Endothelial cell of umbilical vein (primary cell): ENCODE measurements around the gene OPCML. TPM values are rescaled to one million over a fixed set of nuclear protein-coding genes. Genes with fewer than 3 reads are reported as not detected.

Source experiments
- BruUV-seq: library from RNA; stranded (reverse); fragments of 400-500 nt; replicated peaks from 2 replicates; lab custom pipeline; 2021; lab: Mats Ljungman, UMichigan
- CTCF ChIA-PET: fragments of 300-600, 350-600 bp; sonication (Branson Sonifier 250); formaldehyde crosslinking; loops from one replicate; lab custom pipeline; 2021; ENCODE audit warnings: antibody characterized with exemption, inconsistent platforms; lab: Charles Lee
- POLR2A ChIA-PET: fragments of 300-600, 350-600 bp; sonication (Branson Sonifier 250); formaldehyde crosslinking; loops from one replicate; lab custom pipeline; 2021; ENCODE audit warnings: antibody characterized with exemption, inconsistent platforms; lab: Charles Lee
- DNase-seq: peaks from one replicate; pipeline ENCODE4 v3.0.0-alpha.2; 2011; ENCODE audit warnings: low read depth, low spot score
- FAIRE-seq: peaks from 2 replicates; lab custom pipeline; 2011; peaks lifted over from hg19 to GRCh38; lab: Jason Lieb, UNC
- H2AFZ ChIP-seq: 2 replicates; pipeline ENCODE4 v1.6.0; 2012; ENCODE audit warnings: low read depth, low read length, control low read depth, inconsistent platforms
- H3K27ac ChIP-seq: 2 replicates; pipeline ENCODE4 v1.5.1; 2011; ENCODE audit warnings: low read depth, mild to moderate bottlenecking, control low read depth, low read length, moderate library complexity; ENCODE audit not compliant: insufficient read depth
- H3K27me3 ChIP-seq, 2 experiments: 2 replicates each; pipeline versions ENCODE4 v1.6.0 to v1.6.1; 2011; ENCODE audit warnings: low read length in 2 of 2, mixed read lengths in 1 of 2; ENCODE audit not compliant: control insufficient read depth in 2 of 2, insufficient read depth in 2 of 2
- H3K36me3 ChIP-seq, 2 experiments: 2 replicates in 1 of 2; 3 replicates in 1 of 2; pipeline ENCODE4 v1.5.1; 2011; ENCODE audit warnings: low read length in 2 of 2, mild to moderate bottlenecking in 1 of 2, moderate library complexity in 1 of 2; ENCODE audit not compliant: control insufficient read depth in 2 of 2, insufficient read depth in 2 of 2; ENCODE audit errors: extremely low read depth in 1 of 2
- H3K4me1 ChIP-seq: 3 replicates; pipeline ENCODE4 v1.5.1; 2011; ENCODE audit warnings: mild to moderate bottlenecking, low read length; ENCODE audit not compliant: control insufficient read depth, insufficient read depth; ENCODE audit errors: extremely low read depth
- H3K4me2 ChIP-seq: 2 replicates; pipeline ENCODE4 v1.6.1; 2011; ENCODE audit warnings: low read length, control low read depth, mixed read lengths; ENCODE audit not compliant: insufficient read depth
- H3K4me3 ChIP-seq, 3 experiments: fragments of 200-600 bp in 1 of 3; sonication (generic), shearing (Covaris generic) in 1 of 3; replicated peaks in 1 of 3; 2 replicates each; pipeline ENCODE4 v1.5.1; 2011 to 2016; ENCODE audit warnings: control low read depth in 3 of 3, low read length in 3 of 3, mild to moderate bottlenecking in 2 of 3, inconsistent platforms in 1 of 3, low read depth in 1 of 3, moderate library complexity in 1 of 3; ENCODE audit not compliant: insufficient read depth in 1 of 3
- H3K79me2 ChIP-seq: 2 replicates; pipeline ENCODE4 v1.6.0; 2012; ENCODE audit warnings: low read length, inconsistent platforms; ENCODE audit not compliant: control insufficient read depth, insufficient read depth
- H3K9ac ChIP-seq: replicated peaks from 2 replicates; pipeline ENCODE3; 2011; ENCODE audit warnings: low read length, control low read depth; ENCODE audit not compliant: insufficient read depth; ENCODE audit errors: extremely low read depth
- H3K9me1 ChIP-seq: replicated peaks from 3 replicates; pipeline ENCODE4 v1.6.0; 2011; ENCODE audit warnings: mild to moderate bottlenecking, low read length; ENCODE audit not compliant: control insufficient read depth, insufficient read depth; ENCODE audit errors: extremely low read depth
- H3K9me3 ChIP-seq: replicated peaks from 2 replicates; pipeline ENCODE4 v1.5.1; 2012; ENCODE audit warnings: low read length, inconsistent platforms; ENCODE audit not compliant: control insufficient read depth, insufficient read depth
- H4K20me1 ChIP-seq: replicated peaks from 2 replicates; pipeline ENCODE3; 2011; ENCODE audit warnings: mild to moderate bottlenecking, low read length; ENCODE audit not compliant: control insufficient read depth, insufficient read depth; ENCODE audit errors: extremely low read depth
- EZH2 ChIP-seq: IDR thresholded peaks from 2 replicates; pipeline ENCODE4 v1.6.1; 2012; ENCODE audit warnings: borderline replicate concordance, low read depth, mild to moderate bottlenecking, moderate library complexity, low read length, inconsistent platforms; ENCODE audit not compliant: severe bottlenecking
- FOS ChIP-seq: IDR thresholded peaks from 2 replicates; pipeline ENCODE4 v1.6.1; 2011; ENCODE audit warnings: mild to moderate bottlenecking, low read length, moderate library complexity, borderline replicate concordance; ENCODE audit not compliant: insufficient read depth
- GATA2 ChIP-seq: IDR thresholded peaks from 2 replicates; pipeline ENCODE4 v1.7.0; 2011; ENCODE audit warnings: low read depth, mild to moderate bottlenecking, moderate library complexity, mixed read lengths, low read length; ENCODE audit not compliant: insufficient read length, insufficient read depth
- POLR2A ChIP-seq: IDR thresholded peaks from 2 replicates; pipeline ENCODE4 v1.6.1; 2012; ENCODE audit warnings: low read depth, mild to moderate bottlenecking, control low read depth, low read length
- POLR2AphosphoS5 ChIP-seq: IDR thresholded peaks from 2 replicates; pipeline ENCODE4 v1.6.1; 2012; ENCODE audit warnings: low read depth, mild to moderate bottlenecking, control low read depth, low read length, moderate library complexity; ENCODE audit not compliant: insufficient read depth
- dilution Hi-C: fragments of 300-500 bp; cut with MboI; formaldehyde crosslinking; loops from one replicate; pipeline ENCODE4 v1.15.0; 2019; ENCODE audit warnings: low sequenced_read_pairs; ENCODE audit not compliant: extremely low pct_ligation_motif_present
- intact Hi-C: fragments of 100-400 bp; cut with micrococcal nuclease; formaldehyde crosslinking; loops from one replicate; pipeline ENCODE4 v1.10.0; 2022
- polyA plus RNA-seq, 4 experiments: library from polyadenylated mRNA; depleted of rRNA in 3 of 4; stranded (reverse) in 3 of 4; unstranded in 1 of 4; fragments of >200 nt; gene quantifications; 2 replicates each; pipeline versions ENCODE4 v1.2.1 to v1.2.3, GENCODE V29; 2011 to 2012; ENCODE audit warnings: missing spikeins in 1 of 4
- total RNA-seq: library from RNA; stranded (reverse); gene quantifications from 2 replicates; pipeline ENCODE4 v1.2.3, GENCODE V29; 2021
- TF ChIP-seq, protein P1 (sequence below), 2 donors: IDR thresholded peaks; 1 replicate in 1 of 2; 2 replicates in 1 of 2; pipeline ENCODE4 v1.5.1; 2011; ENCODE audit warnings: low read length in 2 of 2, mild to moderate bottlenecking in 2 of 2, moderate library complexity in 2 of 2, control low read depth in 1 of 2, inconsistent platforms in 1 of 2, low read depth in 1 of 2; ENCODE audit not compliant: insufficient read depth in 1 of 2; ENCODE audit errors: extremely low read depth in 1 of 2
- TF ChIP-seq, protein P2 (sequence below): IDR thresholded peaks from 2 replicates; pipeline ENCODE4 v1.6.1; 2011; ENCODE audit not compliant: insufficient read depth, insufficient read length

The OPCML gene
- total and polyA plus RNA-seq, 2 donors (not counting 3 experiments of a cell fraction or from before 2014, with no cell fraction given) = not detected

DNA sequence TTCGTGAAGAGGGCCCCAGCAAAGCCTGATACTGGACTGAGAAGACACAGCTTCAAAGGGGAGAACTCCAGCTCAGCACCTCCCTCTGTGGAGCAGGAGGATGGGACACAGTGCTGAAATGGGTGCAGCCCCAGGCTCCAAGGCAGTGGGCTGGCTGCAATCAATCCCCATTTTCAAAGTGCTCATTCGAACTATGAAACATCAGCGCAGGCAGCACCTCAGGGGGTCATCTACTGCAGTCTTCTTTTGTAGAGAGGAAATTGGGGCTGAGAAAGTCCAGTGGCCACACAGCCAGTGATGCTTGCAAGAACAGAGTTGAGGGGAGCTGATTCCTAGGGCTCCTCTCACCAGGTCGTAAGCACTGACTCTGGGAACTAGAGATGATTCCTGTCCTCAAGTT lies 25.1 kb downstream of the OPCML start:
- TF ChIP-seq GATA2 (no peak), FOS (no peak), POLR2A (no peak), POLR2AphosphoS5 (no peak), EZH2 (no peak)
- TF ChIP-seq, protein P1, sequence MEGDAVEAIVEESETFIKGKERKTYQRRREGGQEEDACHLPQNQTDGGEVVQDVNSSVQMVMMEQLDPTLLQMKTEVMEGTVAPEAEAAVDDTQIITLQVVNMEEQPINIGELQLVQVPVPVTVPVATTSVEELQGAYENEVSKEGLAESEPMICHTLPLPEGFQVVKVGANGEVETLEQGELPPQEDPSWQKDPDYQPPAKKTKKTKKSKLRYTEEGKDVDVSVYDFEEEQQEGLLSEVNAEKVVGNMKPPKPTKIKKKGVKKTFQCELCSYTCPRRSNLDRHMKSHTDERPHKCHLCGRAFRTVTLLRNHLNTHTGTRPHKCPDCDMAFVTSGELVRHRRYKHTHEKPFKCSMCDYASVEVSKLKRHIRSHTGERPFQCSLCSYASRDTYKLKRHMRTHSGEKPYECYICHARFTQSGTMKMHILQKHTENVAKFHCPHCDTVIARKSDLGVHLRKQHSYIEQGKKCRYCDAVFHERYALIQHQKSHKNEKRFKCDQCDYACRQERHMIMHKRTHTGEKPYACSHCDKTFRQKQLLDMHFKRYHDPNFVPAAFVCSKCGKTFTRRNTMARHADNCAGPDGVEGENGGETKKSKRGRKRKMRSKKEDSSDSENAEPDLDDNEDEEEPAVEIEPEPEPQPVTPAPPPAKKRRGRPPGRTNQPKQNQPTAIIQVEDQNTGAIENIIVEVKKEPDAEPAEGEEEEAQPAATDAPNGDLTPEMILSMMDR (IDR thresholded peaks at IDR 0.05; ENCODE audit: extremely low read depth in 1 of 2, insufficient read depth in 1 of 2, low read depth in 1 of 2, low read length in 2 of 2) = no peak
- TF ChIP-seq, protein P2, sequence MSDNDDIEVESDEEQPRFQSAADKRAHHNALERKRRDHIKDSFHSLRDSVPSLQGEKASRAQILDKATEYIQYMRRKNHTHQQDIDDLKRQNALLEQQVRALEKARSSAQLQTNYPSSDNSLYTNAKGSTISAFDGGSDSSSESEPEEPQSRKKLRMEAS = no peak
- Histone ChIP-seq H3K9ac (no peak overlapping the region), H3K9me1 (no peaks in the 10 kb centered on the region), H3K27me3 (no peaks in the 10 kb centered on the region), H3K4me1 (no peaks in the 10 kb centered on the region), H3K79me2 (no peaks in the 10 kb centered on the region), H3K4me3 (no peak overlapping the region), H2AFZ (no peak overlapping the region), H3K4me2 (no peak overlapping the region), H4K20me1 (no peaks in the 10 kb centered on the region), H3K36me3 (no peaks in the 10 kb centered on the region), H3K9me3 (no peaks in the 10 kb centered on the region), H3K27ac (no peak overlapping the region)
- ChIA-PET POLR2A (no interaction called here), CTCF (no interaction called here)
- no TSS peak for BruUV-seq
- intact Hi-C loops (no loop called here), dilution Hi-C loops (no loop called here)
- FAIRE-seq (no peak), DNase-seq (no peak)
